Measurements from ENCODE around the gene MRPL37. TPM values are rescaled to one million over a fixed set of nuclear protein-coding genes. Genes with fewer than 3 reads are reported as not detected.

MRPL37 gene
- total RNA-seq, 1 donor: 79.5 TPM

- no peak for DNase-seq (ENCODE audit: low read depth)
- TF ChIP-seq, protein P1, sequence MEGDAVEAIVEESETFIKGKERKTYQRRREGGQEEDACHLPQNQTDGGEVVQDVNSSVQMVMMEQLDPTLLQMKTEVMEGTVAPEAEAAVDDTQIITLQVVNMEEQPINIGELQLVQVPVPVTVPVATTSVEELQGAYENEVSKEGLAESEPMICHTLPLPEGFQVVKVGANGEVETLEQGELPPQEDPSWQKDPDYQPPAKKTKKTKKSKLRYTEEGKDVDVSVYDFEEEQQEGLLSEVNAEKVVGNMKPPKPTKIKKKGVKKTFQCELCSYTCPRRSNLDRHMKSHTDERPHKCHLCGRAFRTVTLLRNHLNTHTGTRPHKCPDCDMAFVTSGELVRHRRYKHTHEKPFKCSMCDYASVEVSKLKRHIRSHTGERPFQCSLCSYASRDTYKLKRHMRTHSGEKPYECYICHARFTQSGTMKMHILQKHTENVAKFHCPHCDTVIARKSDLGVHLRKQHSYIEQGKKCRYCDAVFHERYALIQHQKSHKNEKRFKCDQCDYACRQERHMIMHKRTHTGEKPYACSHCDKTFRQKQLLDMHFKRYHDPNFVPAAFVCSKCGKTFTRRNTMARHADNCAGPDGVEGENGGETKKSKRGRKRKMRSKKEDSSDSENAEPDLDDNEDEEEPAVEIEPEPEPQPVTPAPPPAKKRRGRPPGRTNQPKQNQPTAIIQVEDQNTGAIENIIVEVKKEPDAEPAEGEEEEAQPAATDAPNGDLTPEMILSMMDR (IDR thresholded peaks at IDR 0.05; ENCODE audit: insufficient read depth, low read depth, low read length): no peak
- H3K4me3 ChIP-seq (ENCODE audit: low read depth, low read length): no peak overlapping the region
These were observed 63.7 kb downstream of the MRPL37 start for GRCh38 chr1:54263601-54264226.

DNA sequence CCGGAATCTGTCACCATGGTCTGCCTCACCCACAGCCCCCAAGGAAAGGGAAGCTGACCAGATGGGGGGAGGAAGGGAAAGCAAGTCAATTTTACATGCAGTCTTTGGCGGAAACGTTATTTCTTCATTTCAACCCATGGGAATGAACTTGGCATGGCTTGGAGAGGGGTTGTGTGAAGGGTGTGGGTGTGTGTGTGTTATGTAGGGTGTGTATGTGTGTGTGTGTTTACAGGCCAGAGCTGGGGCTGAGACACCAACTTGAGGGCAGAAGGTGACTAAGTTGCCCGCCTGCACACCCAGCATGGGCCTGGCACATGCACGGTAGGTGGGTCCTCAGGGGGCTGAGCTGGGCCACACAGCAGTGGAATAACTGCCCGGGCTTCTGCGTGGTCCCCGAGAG lies 65.2 kb downstream of the MRPL37 start:
- H3K4me3 ChIP-seq (ENCODE audit: low read depth, low read length): no peak overlapping the region
- TF ChIP-seq, protein P1 (IDR thresholded peaks at IDR 0.05; ENCODE audit: insufficient read depth, low read depth, low read length): no peak

GRCh38 chr1:54265659-54266058 lies 65.7 kb downstream of the MRPL37 start:
- DNase-seq (ENCODE audit: low read depth): no peak
- H3K4me3 ChIP-seq (ENCODE audit: low read depth, low read length): no peak overlapping the region
- TF ChIP-seq, protein P1 (IDR thresholded peaks at IDR 0.05; ENCODE audit: insufficient read depth, low read depth, low read length): no peak

More for the DNA sequence above, 65.2 kb downstream of the MRPL37 start:
- no peak for DNase-seq (ENCODE audit: low read depth)

DNA sequence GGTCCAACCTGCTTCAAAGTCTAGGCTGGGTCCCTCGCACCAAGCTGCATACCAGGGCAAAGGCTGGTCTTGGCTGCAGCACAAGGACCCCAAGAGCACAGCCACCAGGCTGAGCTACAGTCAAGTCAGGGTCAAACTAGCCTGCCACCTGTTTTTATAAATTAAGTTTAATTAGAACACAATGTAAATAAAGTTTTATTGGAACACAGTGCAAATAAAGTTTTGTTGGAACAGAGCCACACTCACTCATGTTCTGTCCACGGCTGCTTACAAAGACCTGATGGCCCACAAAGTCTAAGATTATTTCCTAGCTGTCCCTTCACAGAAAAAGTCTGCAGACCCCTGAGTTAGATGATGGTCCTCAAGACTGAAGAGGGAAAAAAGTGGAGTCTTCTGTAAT lies 66.2 kb downstream of the MRPL37 start:
- no peak for DNase-seq (ENCODE audit: low read depth)
- no peak overlapping the region for H3K4me3 ChIP-seq (ENCODE audit: low read depth, low read length)
- TF ChIP-seq, protein P1 (IDR thresholded peaks at IDR 0.05; ENCODE audit: insufficient read depth, low read depth, low read length): no peak

- H3K4me3 ChIP-seq (ENCODE audit: low read depth, low read length): no peak overlapping the region
- TF ChIP-seq, protein P1 (IDR thresholded peaks at IDR 0.05; ENCODE audit: insufficient read depth, low read depth, low read length): no peak
- no peak for DNase-seq (ENCODE audit: low read depth)
These were observed 66.9 kb downstream of the MRPL37 start for GRCh38 chr1:54266908-54267307.

Other genes starting within 250 kb of the MRPL37 start
- gene LDLRAD1, start 182.0 kb upstream of the MRPL37 start, total RNA-seq: not detected in 2 replicates
- gene TMEM59, start 147.0 kb upstream of the MRPL37 start, total RNA-seq: 156 and 237 TPM in 2 replicates
- 1.9 and 3.0 TPM in 2 replicates for gene TCEANC2, start 146.6 kb upstream of the MRPL37 start, total RNA-seq
- not detected in 2 replicates for gene CDCP2, start 47.2 kb upstream of the MRPL37 start, total RNA-seq
- 3.5 and 4.3 TPM in 2 replicates for gene CYB5RL, start 137 bp upstream of the MRPL37 start, total RNA-seq
- 14.8 and 15.1 TPM in 2 replicates for gene SSBP3, start 206.2 kb downstream of the MRPL37 start, total RNA-seq